HFFc6 (cell line): Measurements from ENCODE around the gene NR3C1. TPM values are rescaled to one million over a fixed set of nuclear protein-coding genes. Genes with fewer than 3 reads are reported as not detected.

ENCODE experiments used
- DNase-seq: peaks from one replicate; pipeline ENCODE4 v3.0.0-alpha.2; 2018
- H3K27ac Mint-ChIP-seq: 2 replicates; pipeline ENCODE4 v1.8.0; 2020; ENCODE audit warnings: mild to moderate bottlenecking, mixed read lengths
- H3K27me3 Mint-ChIP-seq: 2 replicates; pipeline ENCODE4 v1.8.0; 2021; ENCODE audit warnings: mild to moderate bottlenecking, moderate library complexity, mixed read lengths; ENCODE audit not compliant: insufficient read depth
- H3K36me3 Mint-ChIP-seq: 2 replicates; pipeline ENCODE4 v1.8.0; 2021; ENCODE audit warnings: low read depth, mixed read lengths
- H3K4me1 Mint-ChIP-seq: 2 replicates; pipeline ENCODE4 v1.8.0; 2020; ENCODE audit warnings: low read depth, mixed read lengths
- H3K4me3 Mint-ChIP-seq: 2 replicates; pipeline ENCODE4 v1.8.0; 2020; ENCODE audit warnings: mild to moderate bottlenecking, moderate library complexity, mixed read lengths
- H3K9me3 Mint-ChIP-seq: 2 replicates; pipeline ENCODE4 v1.8.0; 2020; ENCODE audit warnings: mild to moderate bottlenecking, mixed read lengths
- total RNA-seq, 6 experiments: library from RNA; stranded (reverse); fragmentation: NEBNext Ultra II Directional; extraction: Animal tissue kit (Norgen Biotek cat#: 25700); gene quantifications; 2 replicates in 1 of 6; 3 replicates in 5 of 6; pipeline ENCODE4 v1.2.3, GENCODE V29; 2021
- TF ChIP-seq, protein P1 (sequence below): fragments of 200-600 bp; sonication (generic); IDR thresholded peaks from 2 replicates; pipeline ENCODE4 v1.5.0; 2021; ENCODE audit warnings: antibody characterized with exemption, mild to moderate bottlenecking

Gene NR3C1
- total RNA-seq, 6 experiments from 2014 or later, result 61.6 to 86.9 (median 71.5) TPM

DNA sequence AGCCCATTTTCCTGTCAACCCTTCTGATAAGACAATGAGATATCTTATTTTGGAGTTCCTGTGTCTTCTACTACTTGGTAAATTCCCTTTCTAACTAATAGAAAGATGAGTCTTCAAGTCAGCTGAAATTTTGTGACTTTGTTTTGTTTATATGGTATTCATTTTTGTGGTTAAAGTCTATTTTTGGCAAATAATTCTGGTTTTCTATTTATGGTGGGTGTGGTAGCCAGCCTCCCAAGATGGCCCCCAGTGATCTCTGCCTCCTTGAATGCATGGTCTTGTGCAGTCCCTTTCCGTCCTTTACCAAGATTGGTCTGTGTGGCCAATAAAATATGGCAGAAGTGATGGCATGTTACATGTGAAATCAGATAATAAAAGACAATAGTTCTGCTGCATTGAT lies 91.5 kb downstream of the NR3C1 start:
- Mint-ChIP-seq H3K9me3 (no peaks in the 10 kb centered on the region), H3K27me3 (no peaks in the 10 kb centered on the region), H3K27ac (peak overlapping the region; percentile 98), H3K4me3 (peak overlapping the region; percentile 82), H3K4me1 (peaks cover 94% of the 10 kb centered on the region), H3K36me3 (peaks cover 57% of the 10 kb centered on the region)
- peak; percentile 41 for DNase-seq
- TF ChIP-seq, protein P1, sequence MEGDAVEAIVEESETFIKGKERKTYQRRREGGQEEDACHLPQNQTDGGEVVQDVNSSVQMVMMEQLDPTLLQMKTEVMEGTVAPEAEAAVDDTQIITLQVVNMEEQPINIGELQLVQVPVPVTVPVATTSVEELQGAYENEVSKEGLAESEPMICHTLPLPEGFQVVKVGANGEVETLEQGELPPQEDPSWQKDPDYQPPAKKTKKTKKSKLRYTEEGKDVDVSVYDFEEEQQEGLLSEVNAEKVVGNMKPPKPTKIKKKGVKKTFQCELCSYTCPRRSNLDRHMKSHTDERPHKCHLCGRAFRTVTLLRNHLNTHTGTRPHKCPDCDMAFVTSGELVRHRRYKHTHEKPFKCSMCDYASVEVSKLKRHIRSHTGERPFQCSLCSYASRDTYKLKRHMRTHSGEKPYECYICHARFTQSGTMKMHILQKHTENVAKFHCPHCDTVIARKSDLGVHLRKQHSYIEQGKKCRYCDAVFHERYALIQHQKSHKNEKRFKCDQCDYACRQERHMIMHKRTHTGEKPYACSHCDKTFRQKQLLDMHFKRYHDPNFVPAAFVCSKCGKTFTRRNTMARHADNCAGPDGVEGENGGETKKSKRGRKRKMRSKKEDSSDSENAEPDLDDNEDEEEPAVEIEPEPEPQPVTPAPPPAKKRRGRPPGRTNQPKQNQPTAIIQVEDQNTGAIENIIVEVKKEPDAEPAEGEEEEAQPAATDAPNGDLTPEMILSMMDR, result no peak

DNA sequence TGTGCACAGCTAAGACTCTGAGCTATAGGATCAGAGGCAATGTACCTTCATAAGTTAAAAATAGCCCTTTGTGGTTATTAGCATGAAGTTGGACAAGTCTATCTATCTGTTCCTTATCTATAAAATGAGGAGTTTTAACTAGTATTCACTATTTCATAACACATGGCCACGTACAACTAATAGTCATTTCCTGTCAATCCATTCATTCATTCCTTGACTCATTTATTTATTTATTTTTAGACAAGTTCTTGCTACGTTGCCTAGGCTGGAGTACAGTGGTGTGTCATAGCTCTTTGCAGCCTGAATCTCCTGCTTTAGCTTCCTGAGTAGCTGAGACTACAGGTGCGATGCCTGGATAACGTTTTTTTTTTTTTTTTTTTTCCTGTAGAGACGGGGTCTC lies 92.1 kb downstream of the NR3C1 start:
- TF ChIP-seq, protein P1, result no peak
- Mint-ChIP-seq H3K9me3 (no peaks in the 10 kb centered on the region), H3K27me3 (no peaks in the 10 kb centered on the region), H3K4me1 (peaks cover 89% of the 10 kb centered on the region), H3K4me3 (peak overlapping the region; percentile 82), H3K27ac (peak overlapping the region; percentile 98), H3K36me3 (peaks cover 57% of the 10 kb centered on the region)
- peak; percentile 82 for DNase-seq

DNA sequence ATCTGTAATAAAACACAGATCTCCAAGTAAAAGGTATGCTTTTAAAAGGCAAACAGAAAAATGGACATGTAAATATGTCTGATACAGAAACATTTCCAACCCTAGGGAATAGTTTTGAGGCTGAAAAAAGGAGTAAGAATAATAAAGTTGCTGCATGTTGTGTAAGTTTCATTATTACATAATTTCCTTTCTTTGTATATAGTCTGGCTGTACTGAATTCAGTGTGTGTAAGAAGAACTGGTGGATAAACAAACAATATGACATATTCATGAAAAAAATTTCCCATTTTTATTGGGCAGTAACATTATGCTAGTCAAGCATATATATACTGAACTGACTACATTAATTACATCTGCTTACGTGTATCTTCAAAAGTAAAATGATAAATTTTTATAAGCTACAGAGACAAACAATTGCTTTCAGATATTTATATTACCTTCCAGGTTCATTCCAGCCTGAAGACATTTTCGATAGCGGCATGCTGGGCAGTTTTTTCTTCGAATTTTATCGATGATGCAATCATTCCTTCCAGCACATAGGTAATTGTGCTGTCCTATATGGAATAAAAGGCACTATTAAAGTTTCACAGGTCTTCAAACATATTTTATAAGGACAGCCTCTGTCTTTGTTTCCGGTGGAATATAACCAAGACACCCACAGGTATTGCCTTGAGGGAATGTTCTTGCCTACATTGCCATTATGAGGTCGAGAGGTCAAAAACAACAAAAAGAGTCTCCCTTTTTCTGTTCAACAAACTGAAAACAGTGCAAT lies 93.6 kb downstream of the NR3C1 start:
- DNase-seq, result no peak
- H3K9me3 Mint-ChIP-seq, result no peaks in the 10 kb centered on the region

DNA sequence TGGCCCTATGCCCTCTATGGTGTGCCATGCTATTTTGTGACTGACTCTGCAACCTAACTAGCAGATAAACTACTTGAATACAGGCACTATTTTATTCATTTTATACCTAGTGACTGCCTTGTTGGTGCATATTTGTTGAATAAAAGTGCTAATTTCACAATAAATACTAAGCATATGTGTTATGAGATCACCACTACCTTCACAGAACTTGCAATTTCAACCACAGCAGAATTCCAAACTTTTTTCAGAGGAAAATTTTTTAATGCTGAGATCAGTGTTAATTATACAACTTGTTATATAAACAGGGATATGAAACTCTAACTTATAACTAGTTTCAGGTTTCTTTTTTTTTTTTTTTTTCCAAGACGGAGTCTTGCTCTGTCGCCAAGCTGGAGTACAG lies 94.8 kb downstream of the NR3C1 start:
- Mint-ChIP-seq H3K27ac (peak overlapping the region; percentile 54; the same call in 1 of the 2 replicates), H3K4me3 (no peak overlapping the region), H3K4me1 (peaks cover 89% of the 10 kb centered on the region), H3K27me3 (no peaks in the 10 kb centered on the region), H3K36me3 (peaks cover 83% of the 10 kb centered on the region), H3K9me3 (no peaks in the 10 kb centered on the region)
- no peak for DNase-seq
- TF ChIP-seq, protein P1, result no peak

More for the DNA sequence above, 93.6 kb downstream of the NR3C1 start:
- TF ChIP-seq, protein P1, result no peak
- peak overlapping the region; percentile 98 for H3K27ac Mint-ChIP-seq
- peaks cover 72% of the 10 kb centered on the region for H3K36me3 Mint-ChIP-seq
- peaks cover 89% of the 10 kb centered on the region for H3K4me1 Mint-ChIP-seq
- no peak overlapping the region for H3K4me3 Mint-ChIP-seq
- no peaks in the 10 kb centered on the region for H3K27me3 Mint-ChIP-seq

DNA sequence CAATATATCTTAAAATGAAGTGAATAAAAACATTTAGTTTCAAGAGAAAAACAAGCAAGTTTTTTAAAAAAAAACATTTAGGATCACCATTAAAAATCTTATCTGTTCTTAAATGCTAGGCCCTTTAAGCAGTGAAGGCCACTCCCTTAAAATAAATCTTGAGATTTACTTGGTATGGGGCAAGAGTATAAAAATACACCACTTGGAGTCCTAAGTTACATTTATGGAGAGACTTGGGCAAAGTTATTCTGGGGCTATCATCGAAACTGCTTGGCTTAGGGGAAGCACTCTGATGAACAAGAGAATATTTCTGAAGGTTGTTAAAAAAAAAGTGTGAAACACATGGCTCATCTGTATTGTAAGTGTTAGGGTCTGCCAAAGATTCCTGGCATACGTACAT lies 97.4 kb downstream of the NR3C1 start:
- DNase-seq, result no peak
- Mint-ChIP-seq H3K27ac (peak overlapping the region; percentile 54; the same call in 1 of the 2 replicates), H3K4me3 (no peak overlapping the region), H3K9me3 (no peaks in the 10 kb centered on the region), H3K27me3 (no peaks in the 10 kb centered on the region), H3K4me1 (peaks cover 89% of the 10 kb centered on the region), H3K36me3 (peaks cover 88% of the 10 kb centered on the region)
- TF ChIP-seq, protein P1, result no peak
